ENCODE measurements around the gene C6orf52. TPM values are rescaled to one million over a fixed set of nuclear protein-coding genes. Genes with fewer than 3 reads are reported as not detected.

Gene C6orf52
- total and polyA plus RNA-seq, 2 of the 13 experiments (the other 11 are each of a cell fraction or from before 2014, with no cell fraction given), result 0.50 to 0.53 TPM

DNA sequence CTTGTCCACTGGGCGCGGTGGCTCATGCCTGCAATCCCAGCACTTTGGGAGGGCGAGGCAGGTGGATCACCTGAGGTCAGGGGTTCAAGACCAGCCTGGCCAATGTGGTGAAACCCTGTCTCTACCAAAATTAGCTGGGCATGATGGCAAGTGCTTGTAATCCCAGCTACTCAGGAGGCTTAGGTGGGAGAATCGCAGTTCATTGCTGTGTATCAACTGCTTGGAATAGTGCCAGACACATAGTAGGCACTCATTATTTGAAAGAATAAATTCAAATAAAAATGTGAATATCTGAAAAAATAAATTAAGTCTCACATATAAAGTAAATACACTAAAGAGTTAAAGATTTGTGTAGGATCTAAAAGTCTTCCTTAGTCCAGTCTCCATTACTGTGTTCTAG lies 2.2 kb upstream of the C6orf52 start:
- H3K4me3 ChIP-seq (replicated peaks in 1 of 3; ENCODE audit: insufficient read depth in 1 of 3, low read depth in 2 of 3, low read length in 3 of 3), result peak overlapping the region; percentile 5 to 98 (median 97); a peak in 2 of 6 replicates
- no peak overlapping the region for H3K27ac ChIP-seq (ENCODE audit: extremely low read length, insufficient read depth, low read length)
- ATAC-seq, result no peak
- H3K9me3 ChIP-seq (ENCODE audit: low read length), result no peaks in the 10 kb centered on the region
- CTCF ChIA-PET (ENCODE audit: low intra/inter-chr PET ratio, low total read pairs), result no interaction called here
- intact Hi-C loops (cut with micrococcal nuclease; ENCODE audit: unreplicated experiment) (no loop called here), in situ Hi-C loops (cut with HindIII; ENCODE audit: extremely low pct_ligation_motif_present, low pct_unique_long_range_greater_than_20kb) (loop anchor here (5.0 kb wide), 1 partner anchor 184 kb away; no protein-coding TSS in a partner anchor)
- TF ChIP-seq PPARG (CRISPR knock-in tag; conservative IDR thresholded peaks at IDR 0.05), result no peak
- TF ChIP-seq ZNF501 (CRISPR knock-in tag; IDR thresholded peaks at IDR 0.05), result no peak
- no peak for TF ChIP-seq ZKSCAN5 (CRISPR knock-in tag; IDR thresholded peaks at IDR 0.05)
- TF ChIP-seq ZNF274 (CRISPR knock-in tag; IDR thresholded peaks at IDR 0.05), result no peak
- no peak for TF ChIP-seq ZNF512 (CRISPR knock-in tag; IDR thresholded peaks at IDR 0.05)
- TF ChIP-seq SAP130 (CRISPR knock-in tag; IDR thresholded peaks at IDR 0.05; ENCODE audit: low read depth), result no peak
- TF ChIP-seq, protein P1, sequence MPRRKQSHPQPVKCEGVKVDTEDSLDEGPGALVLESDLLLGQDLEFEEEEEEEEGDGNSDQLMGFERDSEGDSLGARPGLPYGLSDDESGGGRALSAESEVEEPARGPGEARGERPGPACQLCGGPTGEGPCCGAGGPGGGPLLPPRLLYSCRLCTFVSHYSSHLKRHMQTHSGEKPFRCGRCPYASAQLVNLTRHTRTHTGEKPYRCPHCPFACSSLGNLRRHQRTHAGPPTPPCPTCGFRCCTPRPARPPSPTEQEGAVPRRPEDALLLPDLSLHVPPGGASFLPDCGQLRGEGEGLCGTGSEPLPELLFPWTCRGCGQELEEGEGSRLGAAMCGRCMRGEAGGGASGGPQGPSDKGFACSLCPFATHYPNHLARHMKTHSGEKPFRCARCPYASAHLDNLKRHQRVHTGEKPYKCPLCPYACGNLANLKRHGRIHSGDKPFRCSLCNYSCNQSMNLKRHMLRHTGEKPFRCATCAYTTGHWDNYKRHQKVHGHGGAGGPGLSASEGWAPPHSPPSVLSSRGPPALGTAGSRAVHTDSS (CRISPR knock-in tag; conservative IDR thresholded peaks at IDR 0.05), result no peak
- no peak for TF ChIP-seq RNF2 (conservative IDR thresholded peaks at IDR 0.05; ENCODE audit: low read depth)
- no peak for TF ChIP-seq ZNF552 (CRISPR knock-in tag; IDR thresholded peaks at IDR 0.05; ENCODE audit: borderline replicate concordance)
- no peak for TF ChIP-seq ZNF337 (CRISPR knock-in tag; IDR thresholded peaks at IDR 0.05; ENCODE audit: borderline replicate concordance, low read depth)
- no peak for TF ChIP-seq MIXL1 (CRISPR knock-in tag; IDR thresholded peaks at IDR 0.05)
- H3K9ac ChIP-seq (ENCODE audit: insufficient read depth, low read depth, low read length), result peak overlapping the region; percentile 98; the same call in 1 of the 2 replicates
- H3K36me3 ChIP-seq (replicated peaks in 1 of 2; ENCODE audit: control insufficient read depth in 1 of 2, insufficient read depth in 2 of 2, low read length in 2 of 2), result peaks cover 15 to 43% of the 10 kb centered on the region in 2 experiments
- H3K27me3 ChIP-seq (ENCODE audit: control insufficient read depth in 1 of 2, insufficient read depth in 2 of 2, low read length in 2 of 2), result no peaks in the 10 kb centered on the region; a peak in 1 of 5 replicates
- H4K20me1 ChIP-seq (ENCODE audit: insufficient read depth, low read length), result no peaks in the 10 kb centered on the region
- no peak for FAIRE-seq
- peaks cover 44% of the 10 kb centered on the region for H3K79me2 ChIP-seq (ENCODE audit: insufficient read depth, low read length)
- H3K4me2 ChIP-seq (ENCODE audit: low read depth, low read length), result peak overlapping the region; percentile 73
- H2AFZ ChIP-seq (ENCODE audit: low read length), result no peak overlapping the region
- POLR2A ChIA-PET, result interaction anchor here (1.0 to 2.9 kb wide), 2 partner anchors 25 to 175 kb away, joined by 3 to 18 read pairs; partner anchors contain the start of gene GCNT2
- BruUV-seq (replicated peaks), result no TSS peak
- 98% methylated on average over 4 of the region's 4 CpGs for WGBS (ENCODE audit: low lambda C conversion rate)
- H3K4me1 ChIP-seq (ENCODE audit: insufficient read depth, low read length), result peaks cover 29% of the 10 kb centered on the region
- no peak for DNase-seq (ENCODE audit: low spot score)
